DOHH2 (cell line): ENCODE measurements around the gene NCSTN.

ENCODE experiments used
- H3F3A ChIP-seq: fragments of 200-600 bp; sonication (generic), shearing (Covaris generic); 2 replicates; pipeline ENCODE4 v1.6.0; 2016; ENCODE audit warnings: antibody characterized with exemption, mild to moderate bottlenecking; ENCODE audit not compliant: control insufficient read depth, insufficient read depth
- H3K27ac ChIP-seq: fragments of 200-600 bp; sonication (generic); 2 replicates; pipeline ENCODE4 v1.5.1; 2014; ENCODE audit warnings: low read depth, mild to moderate bottlenecking, low read length, moderate library complexity
- H3K27me3 ChIP-seq: fragments of 200-600 bp; sonication (generic); 2 replicates; pipeline ENCODE4 v1.6.1; 2014; ENCODE audit warnings: mild to moderate bottlenecking, low read length, mixed read lengths; ENCODE audit not compliant: control insufficient read depth
- H3K36me3 ChIP-seq: fragments of 200-600 bp; sonication (generic); 2 replicates; pipeline ENCODE4 v1.6.1; 2014; ENCODE audit warnings: mild to moderate bottlenecking, low read length, moderate library complexity, mixed read lengths; ENCODE audit not compliant: control insufficient read depth
- H3K4me1 ChIP-seq: fragments of 200-600 bp; sonication (generic); 2 replicates; pipeline ENCODE4 v1.6.1; 2014; ENCODE audit warnings: mild to moderate bottlenecking, low read length, mixed read lengths; ENCODE audit not compliant: control insufficient read depth
- H3K4me2 ChIP-seq: fragments of 200-600 bp; sonication (generic); 2 replicates; pipeline ENCODE4 v1.6.0; 2014; ENCODE audit warnings: mild to moderate bottlenecking, low read length, moderate library complexity
- H3K4me3 ChIP-seq: fragments of 200-600 bp; sonication (generic); 2 replicates; pipeline ENCODE4 v1.5.1; 2014; ENCODE audit warnings: mild to moderate bottlenecking, low read length, mixed read lengths
- H3K79me2 ChIP-seq: fragments of 200-600 bp; sonication (generic); 2 replicates; pipeline ENCODE4 v1.6.1; 2014; ENCODE audit warnings: mild to moderate bottlenecking, low read length, mixed read lengths; ENCODE audit not compliant: control insufficient read depth
- H3K9me2 ChIP-seq: fragments of 200-600 bp; sonication (generic); replicated peaks from 2 replicates; pipeline ENCODE4 v1.6.1; 2014; ENCODE audit warnings: mild to moderate bottlenecking, low read length, mixed read lengths; ENCODE audit not compliant: control insufficient read depth
- H3K9me3 ChIP-seq: fragments of 200-600 bp; sonication (generic); 2 replicates; pipeline ENCODE4 v1.6.1; 2014; ENCODE audit warnings: antibody characterized with exemption, low read length, mixed read lengths; ENCODE audit not compliant: control insufficient read depth, insufficient read depth
- H4K20me1 ChIP-seq: fragments of 200-600 bp; sonication (generic); 2 replicates; pipeline ENCODE4 v1.6.0; 2014; ENCODE audit warnings: low read depth, mild to moderate bottlenecking, antibody characterized with exemption, low read length, moderate library complexity; ENCODE audit not compliant: control insufficient read depth, insufficient read depth
- CTCF ChIP-seq: fragments of 200-600 bp; sonication (generic); IDR thresholded peaks from one replicate; pipeline ENCODE4 v1.5.1; 2014; ENCODE audit warnings: antibody characterized with exemption, mild to moderate bottlenecking, low read depth, low read length; ENCODE audit not compliant: poor library complexity, severe bottlenecking
- EZH2phosphoT487 ChIP-seq: fragments of 200-600 bp; sonication (generic); IDR thresholded peaks from 2 replicates; pipeline ENCODE4 v1.6.1; 2017; ENCODE audit warnings: borderline replicate concordance, mild to moderate bottlenecking, antibody characterized with exemption, low read length, moderate library complexity, mixed read lengths

The NCSTN gene

DNA sequence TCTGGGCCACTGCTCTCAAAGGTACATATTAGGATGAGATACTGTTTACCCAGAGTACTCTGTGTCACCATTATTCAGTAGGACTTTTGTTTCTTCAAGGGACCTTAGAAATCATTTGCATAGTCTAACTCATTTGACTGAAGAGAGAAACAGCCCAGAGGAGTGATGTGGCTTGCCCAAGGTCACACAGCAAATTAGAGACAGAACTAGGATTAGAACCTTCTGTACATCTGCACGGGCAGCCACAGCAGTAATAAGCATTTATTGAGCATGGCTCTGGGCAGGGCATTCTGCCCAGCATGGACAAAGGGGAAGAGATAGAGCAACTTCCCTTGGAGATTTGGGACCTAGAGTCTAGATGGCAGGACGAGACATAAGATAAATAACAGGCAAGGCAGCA lies 18.0 kb downstream of the NCSTN start:
- no peaks in the 10 kb centered on the region for H3K79me2 ChIP-seq
- TF ChIP-seq EZH2phosphoT487 (no peak), CTCF (no peak)
- H3F3A ChIP-seq: no peaks in the 10 kb centered on the region
- no peak overlapping the region for H3K4me3 ChIP-seq
- no peaks in the 10 kb centered on the region for H3K27me3 ChIP-seq
- no peaks in the 10 kb centered on the region for H4K20me1 ChIP-seq
- H3K27ac ChIP-seq: no peak overlapping the region
- no peaks in the 10 kb centered on the region for H3K4me1 ChIP-seq
- H3K9me3 ChIP-seq: no peaks in the 10 kb centered on the region
- H3K9me2 ChIP-seq: no peaks in the 10 kb centered on the region
- no peak overlapping the region for H3K4me2 ChIP-seq
- peaks cover 27% of the 10 kb centered on the region for H3K36me3 ChIP-seq

GRCh38 chr1:160361814-160362167 lies 18.6 kb downstream of the NCSTN start:
- Histone ChIP-seq H3K4me3 (no peak overlapping the region), H3K27ac (no peak overlapping the region), H3K27me3 (no peaks in the 10 kb centered on the region), H3K4me2 (no peak overlapping the region), H3K9me2 (no peaks in the 10 kb centered on the region), H3K9me3 (no peaks in the 10 kb centered on the region), H3K4me1 (no peaks in the 10 kb centered on the region), H3K36me3 (peaks cover 21% of the 10 kb centered on the region), H3K79me2 (no peaks in the 10 kb centered on the region), H3F3A (no peaks in the 10 kb centered on the region), H4K20me1 (no peaks in the 10 kb centered on the region)
- TF ChIP-seq EZH2phosphoT487 (no peak), CTCF (no peak)

GRCh38 chr1:160362168-160362957 lies 19.2 kb downstream of the NCSTN start:
- TF ChIP-seq CTCF: no peak
- TF ChIP-seq EZH2phosphoT487: no peak
- no peak overlapping the region for H3K4me3 ChIP-seq
- peaks cover 18% of the 10 kb centered on the region for H3K36me3 ChIP-seq
- H3K79me2 ChIP-seq: no peaks in the 10 kb centered on the region
- H4K20me1 ChIP-seq: no peaks in the 10 kb centered on the region
- no peak overlapping the region for H3K4me2 ChIP-seq
- H3F3A ChIP-seq: no peaks in the 10 kb centered on the region
- H3K27me3 ChIP-seq: peaks cover 1% of the 10 kb centered on the region; the same call in 1 of the 2 replicates
- H3K9me3 ChIP-seq: no peaks in the 10 kb centered on the region
- no peak overlapping the region for H3K27ac ChIP-seq
- no peaks in the 10 kb centered on the region for H3K4me1 ChIP-seq
- no peaks in the 10 kb centered on the region for H3K9me2 ChIP-seq
